ENCODE measurements around the gene GAPDHS. TPM values are rescaled to one million over a fixed set of nuclear protein-coding genes. Genes with fewer than 3 reads are reported as not detected.
A peak's percentile ranks its signal among the peaks of the same experiment; 100 is the strongest.

Gene GAPDHS
- total RNA-seq, 4 donors from 2014 or later, result 0.54 TPM; not detected in 3

DNA sequence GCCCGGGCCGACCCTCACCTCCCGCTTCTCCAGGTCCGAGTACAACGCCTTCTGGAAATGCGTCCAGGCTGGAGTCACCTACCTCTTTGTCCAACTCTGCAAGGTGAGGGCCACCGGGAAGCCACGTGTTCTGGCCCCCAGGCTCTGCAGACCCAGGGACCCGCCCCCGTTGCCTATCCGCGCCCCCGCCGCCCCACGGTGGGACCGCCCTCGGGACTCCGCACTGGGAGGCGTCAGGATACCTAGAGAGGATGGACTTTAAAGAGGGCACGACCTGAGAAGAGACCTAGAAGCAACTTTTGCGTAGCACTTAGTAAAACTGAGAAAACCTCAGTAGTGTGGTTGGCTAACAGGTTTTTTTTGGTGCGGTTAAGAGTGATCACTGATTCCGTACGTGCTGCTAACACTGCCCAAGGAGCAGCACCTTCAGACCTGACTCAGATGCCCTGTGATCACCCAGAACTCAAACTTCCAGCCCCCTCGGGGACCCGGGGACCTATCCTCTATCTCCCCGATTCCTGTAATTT, 12.7 kb downstream of the GAPDHS start:
- H3K27ac ChIP-seq, result peak overlapping the region; percentile 59 to 85 (median 76)
- H3K9me3 ChIP-seq, result no peaks in the 10 kb centered on the region
- no peaks in the 10 kb centered on the region for H3K27me3 ChIP-seq
- no peak for TF ChIP-seq POLR2A (IDR thresholded peaks at IDR 0.05)
- TF ChIP-seq CTCF (IDR thresholded peaks at IDR 0.05), result no peak
- H3K4me1 ChIP-seq, result peaks cover 0 to 24% (median 9%) of the 10 kb centered on the region in 4 donors
- H3K4me3 ChIP-seq, result peak overlapping the region; percentile 70 to 94 (median 80)
- DNase-seq, result peak; percentile 47 to 66 (median 55)
- peaks cover 0 to 14% (median 0%) of the 10 kb centered on the region in 3 donors for H3K36me3 ChIP-seq

DNA sequence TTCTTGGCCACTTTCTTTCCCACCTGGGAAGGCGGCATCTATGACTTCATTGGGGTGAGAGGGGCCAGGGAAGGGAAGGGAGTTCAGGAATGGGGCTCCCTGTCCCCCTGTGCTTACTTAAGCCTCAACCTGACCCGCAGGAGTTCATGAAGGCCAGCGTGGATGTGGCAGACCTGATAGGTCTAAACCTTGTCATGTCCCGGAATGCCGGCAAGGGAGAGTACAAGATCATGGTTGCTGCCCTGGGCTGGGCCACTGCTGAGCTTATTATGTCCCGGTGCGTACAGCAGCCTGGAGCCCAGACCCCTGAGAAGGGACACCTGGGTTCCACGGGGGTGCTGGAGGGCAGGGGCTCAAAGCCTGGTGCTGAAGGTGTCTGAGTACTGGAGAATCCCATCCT, 13.3 kb downstream of the GAPDHS start:
- Histone ChIP-seq H3K27ac (peak overlapping the region in 1 of 4 donors; percentile 85), H3K4me3 (peak overlapping the region; percentile 70 to 94 (median 80)), H3K4me1 (peaks cover 0 to 24% (median 9%) of the 10 kb centered on the region in 4 donors), H3K36me3 (peaks cover 0 to 14% (median 0%) of the 10 kb centered on the region in 3 donors), H3K9me3 (no peaks in the 10 kb centered on the region), H3K27me3 (no peaks in the 10 kb centered on the region)
- TF ChIP-seq POLR2A (IDR thresholded peaks at IDR 0.05) (no peak), CTCF (IDR thresholded peaks at IDR 0.05) (no peak)
- DNase-seq, result no peak

DNA sequence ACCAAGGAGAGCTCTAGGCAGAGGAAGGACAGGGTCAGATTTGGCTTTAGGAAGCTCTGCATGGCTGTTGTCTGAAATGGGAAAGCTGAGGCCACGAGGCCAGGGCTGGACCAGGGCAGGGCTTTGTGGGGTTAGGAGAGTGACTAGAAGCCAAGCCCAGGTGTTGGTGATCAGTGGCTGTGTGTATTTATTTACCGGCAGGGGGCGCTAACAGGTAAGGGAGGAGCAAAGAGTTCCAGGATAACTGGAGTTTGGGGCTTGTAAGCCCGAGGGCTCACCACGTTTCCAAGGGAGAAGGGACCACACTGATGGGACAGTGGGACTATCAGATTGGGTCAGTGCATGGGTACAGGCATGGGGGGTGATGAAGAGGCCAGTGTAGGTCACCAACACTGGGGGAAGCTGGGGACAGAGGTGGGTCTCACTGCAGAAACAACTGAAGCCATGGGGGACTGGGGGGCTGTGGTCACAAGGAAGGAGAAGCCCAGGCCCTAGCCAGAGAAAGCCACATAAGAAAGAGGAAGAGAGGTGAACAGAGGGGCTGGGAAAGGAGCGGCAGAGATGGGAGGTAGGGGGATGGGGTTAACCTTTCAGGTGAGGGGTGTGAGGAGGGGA, 16.0 kb downstream of the GAPDHS start:
- Histone ChIP-seq H3K9me3 (no peaks in the 10 kb centered on the region), H3K27ac (no peak overlapping the region), H3K36me3 (peaks cover 0 to 14% (median 0%) of the 10 kb centered on the region in 3 donors), H3K4me1 (peaks cover 0 to 21% (median 9%) of the 10 kb centered on the region in 4 donors), H3K27me3 (no peaks in the 10 kb centered on the region), H3K4me3 (no peak overlapping the region)
- TF ChIP-seq POLR2A (IDR thresholded peaks at IDR 0.05), result no peak
- TF ChIP-seq CTCF (IDR thresholded peaks at IDR 0.05), result peak; percentile 49 to 82 (median 68)
- peak in 2 of 3 donors; percentile 36 to 78 for DNase-seq

GRCh38 chr19:35549879-35550523, 16.7 kb downstream of the GAPDHS start:
- Histone ChIP-seq H3K4me3 (no peak overlapping the region), H3K4me1 (peaks cover 0 to 16% (median 9%) of the 10 kb centered on the region in 4 donors), H3K27me3 (no peaks in the 10 kb centered on the region), H3K27ac (no peak overlapping the region), H3K9me3 (no peaks in the 10 kb centered on the region), H3K36me3 (peaks cover 0 to 14% (median 0%) of the 10 kb centered on the region in 3 donors)
- no peak for DNase-seq
- no peak for TF ChIP-seq CTCF (IDR thresholded peaks at IDR 0.05)
- TF ChIP-seq POLR2A (IDR thresholded peaks at IDR 0.05), result no peak

DNA sequence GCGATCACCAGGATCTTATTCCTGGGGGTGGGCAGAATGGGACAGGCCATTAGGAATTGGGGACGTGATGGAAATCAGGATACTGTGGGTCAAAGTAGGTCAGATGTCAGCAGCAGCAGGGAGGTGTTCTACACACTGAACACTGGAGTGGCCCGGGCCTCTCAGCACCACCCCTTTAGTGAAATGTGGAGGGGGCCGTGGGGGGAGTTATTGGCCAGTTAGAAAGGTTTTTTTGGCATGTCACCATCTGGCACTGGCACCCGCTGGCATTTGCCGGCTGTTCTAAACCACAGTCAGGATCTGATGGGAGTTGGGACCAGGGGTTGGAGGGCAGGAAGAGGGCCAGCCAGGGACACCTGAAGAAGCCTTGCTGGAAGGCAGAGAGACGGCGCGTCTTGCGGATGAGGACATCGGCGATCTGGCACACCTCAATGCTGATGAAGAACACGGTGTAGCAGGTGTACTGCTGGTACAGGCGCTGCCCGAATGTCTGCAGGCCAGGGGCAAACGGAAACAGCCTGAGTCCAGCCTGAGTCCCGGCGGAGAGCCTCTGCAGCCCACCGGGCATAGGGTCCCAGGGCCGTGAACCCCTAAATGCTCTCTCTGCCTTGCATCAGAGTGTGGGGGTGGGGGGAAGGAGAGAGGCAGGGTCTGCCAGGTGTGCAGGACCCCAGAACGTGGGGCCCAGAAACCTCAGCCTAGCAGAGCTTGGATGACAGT, 18.0 kb downstream of the GAPDHS start:
- H3K9me3 ChIP-seq, result no peaks in the 10 kb centered on the region
- no peak overlapping the region for H3K4me3 ChIP-seq
- H3K27me3 ChIP-seq, result no peaks in the 10 kb centered on the region
- H3K36me3 ChIP-seq, result peaks cover 0 to 14% (median 0%) of the 10 kb centered on the region in 3 donors
- no peak overlapping the region for H3K27ac ChIP-seq
- TF ChIP-seq POLR2A (IDR thresholded peaks at IDR 0.05) (no peak), CTCF (IDR thresholded peaks at IDR 0.05) (no peak)
- DNase-seq, result no peak
- peaks cover 0 to 12% (median 6%) of the 10 kb centered on the region in 4 donors for H3K4me1 ChIP-seq
